Right hindlimb (tissue), 1 donor: Measurements from ENCODE around the gene TSSK3.
"Not testable (repeated sequence)": the region's sequence is repeated elsewhere in the genome, so short reads cannot be mapped to it uniquely, and the experiment has no call there.

Source experiments
- DNase-seq: peaks from one replicate; pipeline ENCODE4 v3.0.0-alpha.2; 2018

Gene TSSK3

DNA sequence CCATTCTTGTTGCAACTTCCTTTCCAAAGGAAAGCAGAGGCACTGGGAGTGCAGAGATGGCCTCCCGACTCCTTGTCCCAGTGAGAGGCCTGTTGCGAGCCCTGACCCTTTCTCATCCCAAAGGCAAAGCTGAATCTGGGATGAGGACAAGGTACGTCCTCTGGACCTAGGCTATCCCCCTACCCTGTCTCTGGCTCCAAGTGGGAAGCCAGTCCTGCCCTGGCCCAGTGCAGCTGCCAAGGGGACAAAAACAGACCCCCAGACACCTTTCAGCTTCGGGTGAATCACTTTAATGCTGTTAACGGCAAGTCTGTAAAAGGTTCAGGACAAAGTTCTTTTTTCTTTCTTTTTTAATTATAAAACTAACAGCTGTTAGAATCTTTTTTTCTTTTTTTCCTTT, 2.5 kb downstream of the TSSK3 start:
- DNase-seq, result no peak

DNA sequence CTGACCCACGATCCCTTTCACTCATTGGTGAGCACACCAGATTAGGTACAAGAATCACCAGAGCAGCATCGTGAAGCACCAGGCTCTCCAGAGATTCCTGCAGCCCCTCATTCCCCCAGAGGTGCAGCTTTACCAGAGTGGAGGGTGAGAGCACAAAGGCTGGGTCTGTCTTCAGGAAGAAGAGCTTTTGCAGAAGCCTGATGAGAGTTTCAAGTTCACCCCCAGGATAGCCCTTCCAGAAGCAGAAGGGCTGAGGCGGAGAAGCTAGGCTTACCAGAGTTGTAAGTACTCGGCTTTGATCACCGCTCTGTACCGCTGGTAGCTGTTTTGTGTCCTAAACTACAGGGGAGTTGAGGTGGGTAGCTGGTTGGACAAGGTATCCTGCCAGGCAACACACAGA, 3.1 kb downstream of the TSSK3 start:
- DNase-seq, result no peak

GRCh38 chr1:32367912-32368635, 5.7 kb downstream of the TSSK3 start:
- no peak for DNase-seq

DNA sequence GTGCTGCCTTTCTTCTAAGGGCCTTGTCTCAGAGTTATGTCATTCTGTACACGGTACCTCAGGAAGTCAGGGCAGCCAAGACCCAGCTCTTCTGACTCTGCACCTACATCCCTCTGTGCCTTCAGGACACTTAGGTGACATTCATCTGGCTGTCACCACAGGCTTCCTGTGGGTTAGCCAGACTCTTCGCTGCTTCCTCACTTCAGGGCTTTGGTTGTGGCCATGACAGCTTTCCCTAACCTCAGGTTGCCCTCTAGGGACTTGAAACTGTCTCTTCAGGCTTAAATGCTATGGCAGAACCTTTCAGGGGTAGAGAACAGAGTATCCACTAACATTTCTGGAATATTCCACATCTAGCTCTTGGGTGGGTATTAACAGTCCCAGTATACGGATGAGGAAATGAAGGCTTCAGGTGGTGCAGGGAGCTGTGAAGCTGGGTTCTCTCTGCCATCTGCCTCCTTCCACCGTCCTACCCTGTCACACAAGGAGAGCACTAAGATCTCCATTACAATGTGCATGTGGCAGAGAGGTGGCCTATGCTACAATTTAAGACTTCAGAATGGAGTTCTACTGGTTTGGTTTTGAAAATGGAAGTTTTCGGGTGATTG, 9.9 kb downstream of the TSSK3 start:
- DNase-seq, result no peak

DNA sequence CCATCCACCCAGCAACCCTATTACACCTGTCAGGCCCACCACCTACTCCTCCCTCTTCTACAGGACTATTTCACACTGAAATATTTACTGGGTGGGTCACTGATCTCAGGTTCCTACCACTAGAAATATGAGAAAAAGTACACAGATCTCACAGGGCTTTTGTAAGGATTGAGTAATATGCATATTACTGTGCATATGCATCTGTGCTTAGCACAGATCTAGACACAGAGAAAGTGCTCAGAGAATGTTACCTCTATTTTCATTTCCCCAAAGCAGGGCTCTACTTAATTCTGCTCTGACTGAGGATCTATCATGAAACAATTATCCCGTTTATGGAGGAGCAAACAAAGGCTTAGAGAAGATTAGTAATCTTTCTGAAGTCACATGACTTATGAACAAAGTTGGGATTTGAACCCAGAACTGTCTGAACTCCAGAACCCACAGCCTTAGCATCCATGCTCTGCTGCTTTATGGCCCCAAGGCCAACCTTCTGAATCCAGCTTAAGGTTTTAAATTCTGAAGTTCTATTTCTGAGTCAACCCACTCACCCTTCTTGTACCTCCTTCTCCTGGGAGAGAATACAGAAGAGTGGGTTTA, 11.8 kb downstream of the TSSK3 start:
- no peak for DNase-seq

DNA sequence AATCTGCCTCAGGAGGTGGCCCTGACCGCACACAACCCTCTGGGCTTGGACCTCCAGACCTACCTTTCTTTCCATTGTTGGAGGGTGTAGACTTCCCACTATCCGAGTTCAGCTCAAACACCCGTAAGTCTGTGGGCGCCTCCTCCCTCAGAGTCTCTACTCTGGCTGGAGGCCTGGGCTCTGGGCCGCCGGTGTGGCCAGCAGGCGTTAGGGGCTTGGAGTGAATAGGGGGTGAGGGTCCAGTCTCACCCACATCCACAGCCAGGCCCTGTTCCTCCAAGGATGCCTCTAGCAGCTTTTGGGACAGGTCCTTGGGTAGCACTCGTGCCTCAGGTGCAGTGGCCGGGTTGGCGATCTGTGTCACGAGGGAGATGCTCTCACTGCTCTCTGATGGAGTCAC, 13.9 kb downstream of the TSSK3 start:
- no peak for DNase-seq

DNA sequence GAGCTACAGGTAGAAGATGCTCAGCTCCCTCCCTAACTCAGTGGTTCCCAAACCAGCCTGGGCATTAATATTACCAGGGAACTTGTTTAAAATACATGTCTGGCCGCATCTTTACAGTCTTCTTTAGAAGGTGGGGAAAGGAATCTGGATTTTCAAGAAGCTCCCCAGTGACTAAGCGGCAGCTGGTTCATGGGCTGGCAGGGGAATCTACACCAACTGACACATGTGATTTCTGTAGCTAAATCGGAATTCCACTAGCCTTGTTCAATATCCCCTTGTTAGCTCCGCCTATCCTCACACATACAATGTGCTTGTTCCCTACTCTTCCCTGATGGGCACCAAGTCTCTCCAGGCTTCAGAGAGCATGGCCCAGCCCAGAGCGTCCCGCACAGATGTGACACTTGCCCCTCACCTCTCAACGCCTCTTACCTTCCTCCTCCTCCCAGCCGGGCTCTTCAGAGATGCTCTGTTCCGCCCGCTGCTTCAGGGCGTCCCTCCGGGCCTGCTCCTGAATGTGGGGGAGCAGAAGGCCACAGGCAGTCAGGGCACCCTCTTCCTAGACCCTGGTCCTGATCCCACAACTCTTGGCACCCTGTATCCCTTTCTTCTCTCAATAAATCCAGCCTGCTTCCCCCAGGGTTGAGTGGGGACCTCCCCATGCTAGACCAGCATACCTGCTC, 15.3 kb downstream of the TSSK3 start:
- no peak for DNase-seq

- DNase-seq, result no peak
Measured at GRCh38 chr1:32380057-32380456, 17.7 kb downstream of the TSSK3 start.

- no peak for DNase-seq
Measured at GRCh38 chr1:32386676-32387392, 24.5 kb downstream of the TSSK3 start.

- DNase-seq, result no peak
Measured at GRCh38 chr1:32388641-32389040, 26.3 kb downstream of the TSSK3 start.

DNA sequence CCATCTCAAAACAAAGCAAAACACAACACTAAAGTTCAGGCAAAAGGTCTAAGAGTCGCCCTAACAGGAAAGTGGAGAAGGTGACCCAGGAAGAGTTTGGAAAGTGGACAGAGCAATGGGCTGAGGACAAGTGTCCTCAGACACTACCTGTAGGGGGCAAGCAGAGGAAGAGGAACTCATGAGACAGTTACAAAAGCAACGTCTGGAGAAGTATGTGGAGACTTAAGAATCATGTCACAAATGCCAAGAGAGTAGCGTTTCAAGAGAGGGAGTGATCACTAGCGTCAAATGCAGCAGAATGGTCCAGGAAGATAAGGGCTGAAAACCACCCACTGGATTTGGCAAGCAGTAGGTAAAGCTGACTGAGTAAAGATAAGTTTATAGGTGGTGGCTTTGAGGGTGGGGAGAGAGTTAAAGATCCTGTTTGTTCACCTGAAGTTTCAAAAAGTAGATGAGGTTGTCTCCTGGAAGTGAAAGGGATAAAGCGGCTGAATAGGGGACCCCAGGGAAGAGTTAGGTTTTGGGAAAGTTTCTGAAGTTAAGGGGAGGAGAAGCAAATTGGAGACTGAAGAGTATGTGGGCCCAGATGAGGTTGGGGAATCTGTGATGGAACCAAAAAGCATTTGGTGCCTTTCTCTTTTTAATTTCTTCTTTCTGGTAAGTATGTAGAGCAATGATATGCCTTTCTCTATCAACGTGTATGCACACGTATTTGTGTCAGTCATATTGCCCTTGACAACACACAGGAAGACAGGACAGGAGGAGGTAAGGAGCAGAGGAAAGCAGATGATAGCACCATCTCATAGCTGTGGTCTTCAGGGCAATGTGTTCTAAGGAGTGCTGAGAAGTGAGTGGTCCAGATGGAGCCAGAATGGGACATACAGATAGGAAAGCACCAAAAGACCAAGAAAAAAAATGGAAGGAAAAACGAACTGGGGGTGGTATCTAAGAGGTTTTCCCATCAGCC, 28.8 kb downstream of the TSSK3 start:
- DNase-seq, result no peak

DNA sequence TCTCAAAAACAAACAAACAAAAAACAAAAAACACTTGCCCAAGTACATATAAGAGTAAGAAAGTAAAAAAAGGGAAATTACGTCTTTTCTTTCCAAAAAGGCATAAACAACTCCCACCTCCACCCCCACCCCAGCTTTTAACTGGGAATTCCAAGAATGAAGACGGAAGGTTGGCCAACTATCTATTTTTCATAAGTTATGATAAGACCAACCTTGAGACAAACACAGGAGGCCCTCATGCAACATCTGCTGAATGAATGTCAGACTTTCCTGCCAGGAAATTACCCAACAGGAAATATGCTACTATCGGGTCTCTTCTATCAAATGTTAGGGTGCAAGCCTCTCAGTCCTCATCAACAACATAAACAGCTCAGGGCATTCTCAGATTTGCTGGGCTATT, 30.0 kb downstream of the TSSK3 start:
- DNase-seq, result no peak

DNA sequence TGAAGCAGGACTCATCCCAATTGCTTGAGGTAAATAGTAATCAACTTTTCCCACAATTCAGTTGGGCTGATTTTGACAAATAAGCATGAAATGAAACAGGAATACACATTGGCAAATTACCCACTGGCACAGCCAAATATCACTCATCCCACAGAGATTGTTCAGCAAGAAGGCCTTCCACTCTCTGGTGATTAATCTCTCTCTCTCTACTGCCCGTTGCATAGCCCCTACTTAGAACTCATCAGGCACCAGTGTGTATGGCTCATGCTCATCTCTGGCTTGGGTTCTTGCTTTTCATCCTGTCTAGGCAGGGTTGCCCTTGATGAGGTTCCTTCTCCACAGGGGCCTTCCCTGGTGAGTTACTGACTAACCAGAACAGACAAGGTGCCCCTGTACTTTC, 30.8 kb downstream of the TSSK3 start:
- no peak for DNase-seq

GRCh38 chr1:32393832-32394140, 31.4 kb downstream of the TSSK3 start:
- no peak for DNase-seq

GRCh38 chr1:32394141-32394889, 32.0 kb downstream of the TSSK3 start, which contains the start of gene BSDC1:
Gene BSDC1, minus strand, starts transcription at chr1:32394441. Its CDS starts 27 bp downstream, at chr1:32394414.
- peak; percentile 99 for DNase-seq

DNA sequence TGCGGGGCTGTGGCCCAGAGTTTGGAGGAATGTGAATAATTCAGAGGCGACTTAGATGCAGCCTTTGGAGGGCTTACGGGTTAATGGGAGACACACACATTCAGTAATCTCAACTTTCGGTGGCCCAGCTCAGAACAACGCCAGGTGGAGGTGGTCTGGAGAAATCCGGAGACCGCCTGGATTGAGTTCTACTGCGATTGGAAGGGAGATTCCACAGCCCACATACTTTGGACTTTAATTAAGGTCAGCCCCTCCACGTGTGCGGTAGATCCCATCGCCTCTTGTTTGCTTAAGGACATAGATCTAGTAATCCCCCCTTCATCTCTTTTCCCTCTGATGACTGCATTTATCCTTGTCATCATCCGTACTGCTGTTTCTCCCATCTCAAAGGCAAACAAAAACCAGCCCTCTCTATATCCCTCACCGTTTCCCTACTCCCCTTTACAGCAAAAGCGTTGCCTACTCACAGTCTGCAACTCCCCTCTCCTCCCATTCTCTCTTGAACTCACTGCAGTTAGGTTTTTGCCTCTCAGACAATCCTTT, 32.6 kb downstream of the TSSK3 start:
- no peak for DNase-seq

DNA sequence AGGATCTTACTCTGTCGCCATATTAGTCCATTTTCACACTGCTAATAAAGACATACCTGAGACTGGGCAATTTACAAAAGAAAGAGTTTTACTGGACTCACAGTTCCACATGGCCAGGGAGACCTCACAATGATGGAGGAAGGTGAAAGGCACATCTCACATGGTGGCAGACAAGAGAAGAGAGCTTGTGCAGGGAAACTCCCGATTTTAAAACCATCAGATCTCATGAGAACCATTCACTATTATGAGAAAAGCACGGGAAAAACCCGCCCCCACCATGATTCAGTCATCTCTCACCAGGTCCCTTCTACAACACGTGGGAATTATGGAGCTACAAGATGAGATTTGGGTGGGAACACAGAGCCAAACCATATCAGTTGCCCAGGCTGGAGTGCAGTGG, 34.2 kb downstream of the TSSK3 start:
- not testable (repeated sequence) for DNase-seq

DNA sequence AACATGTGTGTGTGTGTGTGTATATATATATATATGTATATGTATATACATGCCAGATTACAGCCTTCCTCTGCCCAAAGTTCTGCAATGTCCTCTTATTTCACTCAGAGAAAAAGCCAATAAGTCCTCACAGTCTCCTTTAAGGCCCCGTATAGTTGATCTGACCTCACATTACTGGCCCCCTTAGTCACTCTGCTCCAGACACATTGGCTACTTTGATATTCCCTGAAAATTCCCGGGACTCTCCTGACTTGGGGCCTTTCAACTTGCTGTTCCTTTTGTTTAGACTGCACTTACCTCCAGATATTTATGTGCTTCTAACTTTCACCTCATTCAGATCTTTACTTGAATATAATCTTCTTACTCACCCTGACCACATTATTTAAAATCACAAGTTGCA, 36.1 kb downstream of the TSSK3 start:
- no peak for DNase-seq

DNA sequence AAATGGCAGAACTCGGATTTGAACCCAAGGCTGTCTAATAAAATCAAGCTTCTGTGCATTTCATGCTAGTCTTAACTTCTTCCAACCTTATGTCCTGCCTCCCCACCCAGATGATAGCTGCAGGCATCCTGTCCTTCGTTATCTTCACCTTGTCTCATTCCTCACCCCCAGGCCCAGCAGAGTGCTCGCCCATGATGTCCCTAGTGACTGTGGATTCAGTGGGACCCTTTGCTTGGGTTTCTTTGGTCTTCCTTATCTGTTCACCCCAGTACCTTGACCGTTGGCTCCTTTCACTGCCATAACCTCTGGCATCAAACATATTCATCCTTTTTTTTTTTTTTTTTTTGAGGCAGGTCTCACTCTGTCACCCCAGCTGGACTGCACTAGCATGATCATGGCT, 37.5 kb downstream of the TSSK3 start:
- no peak for DNase-seq

- peak; percentile 86 for DNase-seq
Measured at GRCh38 chr1:32400876-32401631, 38.7 kb downstream of the TSSK3 start.
